ENCODE measurements around the gene SF3B2.

GRCh38 chr11:66007201-66007634 is 44.9 kb upstream of the SF3B2 start:
- TF ChIP-seq CTCF (conservative IDR thresholded peaks at IDR 0.05; ENCODE audit: low read length) (no peak), EZH2phosphoT487 (IDR thresholded peaks at IDR 0.05; ENCODE audit: borderline replicate concordance, low read depth, low read length) (no peak)

All from OCI-LY7 (cell line).